Lower lobe of right lung (tissue), 2 donors: ENCODE results near the gene PIAS1. TPM values are rescaled to one million over a fixed set of nuclear protein-coding genes. Genes with fewer than 3 reads are reported as not detected.

Source experiments
- ATAC-seq, 2 donors: fragments of 200-7000 bp; cut with Tn5 transposase; one replicate each; pipeline ENCODE4 v1.9.1; 2020 to 2022; ENCODE audit warnings: mild to moderate bottlenecking in 2 of 2, moderate library complexity in 2 of 2
- DNase-seq: peaks from one replicate; pipeline ENCODE4 v3.0.0-alpha.2; 2020
- H3K27ac ChIP-seq: fragments of 200-600 bp; one replicate; pipeline ENCODE4 v1.8.0; 2022
- H3K27me3 ChIP-seq: fragments of 200-600 bp; one replicate; pipeline ENCODE4 v1.8.0; 2022; ENCODE audit warnings: low read depth
- H3K36me3 ChIP-seq: fragments of 200-600 bp; one replicate; pipeline ENCODE4 v1.8.0; 2022; ENCODE audit warnings: mild to moderate bottlenecking
- H3K4me1 ChIP-seq: fragments of 200-600 bp; one replicate; pipeline ENCODE4 v1.8.0; 2022
- H3K4me3 ChIP-seq: fragments of 200-600 bp; one replicate; pipeline ENCODE4 v1.8.0; 2022; ENCODE audit warnings: mild to moderate bottlenecking
- H3K9me3 ChIP-seq: fragments of 200-600 bp; one replicate; pipeline ENCODE4 v1.8.0; 2022
- intact Hi-C: fragments of 100-400 bp; cut with DNase I; formaldehyde crosslinking; loops from one replicate; pipeline ENCODE4 v1.11.0; 2022
- total RNA-seq: library from RNA; stranded (reverse); fragmentation: NEBNext Ultra II Directional; extraction: Animal tissue kit (Norgen Biotek cat#: 25700); gene quantifications from one replicate; pipeline ENCODE4 v1.2.1, GENCODE V29; 2021
- TF ChIP-seq, protein P1 (sequence below): fragments of 200-600 bp; IDR thresholded peaks from one replicate; pipeline ENCODE4 v1.8.0; 2022; ENCODE audit warnings: antibody characterized with exemption, mild to moderate bottlenecking
- donor health status: DM: no; HTN: yes; CAD: no; lungs with severe emphysema.

PIAS1 gene
- total RNA-seq, 1 donor from 2014 or later: 73.1 TPM

DNA sequence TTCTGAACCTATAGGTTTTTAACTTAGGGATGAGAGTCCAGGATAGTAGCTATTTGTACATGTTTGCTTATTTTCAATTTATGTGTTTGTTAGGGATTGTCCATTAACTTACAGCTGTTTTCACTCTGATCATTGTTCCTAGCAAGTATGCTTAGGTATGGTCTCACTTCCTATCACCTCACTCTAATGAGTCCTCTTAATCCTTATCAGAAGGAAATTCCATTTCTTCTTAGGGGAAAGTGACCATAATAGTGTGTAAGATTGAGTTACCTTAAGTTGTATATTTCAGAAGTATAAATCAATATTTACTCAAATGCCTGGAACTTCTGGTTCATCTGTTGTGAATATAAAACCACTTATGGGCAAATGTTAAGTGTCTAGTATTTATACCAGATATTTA, 53.0 kb downstream of the PIAS1 start:
- Histone ChIP-seq H3K4me1 (peaks cover 29% of the 10 kb centered on the region), H3K36me3 (peaks cover 12% of the 10 kb centered on the region), H3K27ac (no peak overlapping the region), H3K4me3 (no peak overlapping the region), H3K27me3 (no peaks in the 10 kb centered on the region), H3K9me3 (peaks cover 5% of the 10 kb centered on the region)
- peak in 1 of 2 donors; percentile 51 for ATAC-seq
- no peak for DNase-seq
- intact Hi-C loops: no loop called here
- TF ChIP-seq, protein P1, sequence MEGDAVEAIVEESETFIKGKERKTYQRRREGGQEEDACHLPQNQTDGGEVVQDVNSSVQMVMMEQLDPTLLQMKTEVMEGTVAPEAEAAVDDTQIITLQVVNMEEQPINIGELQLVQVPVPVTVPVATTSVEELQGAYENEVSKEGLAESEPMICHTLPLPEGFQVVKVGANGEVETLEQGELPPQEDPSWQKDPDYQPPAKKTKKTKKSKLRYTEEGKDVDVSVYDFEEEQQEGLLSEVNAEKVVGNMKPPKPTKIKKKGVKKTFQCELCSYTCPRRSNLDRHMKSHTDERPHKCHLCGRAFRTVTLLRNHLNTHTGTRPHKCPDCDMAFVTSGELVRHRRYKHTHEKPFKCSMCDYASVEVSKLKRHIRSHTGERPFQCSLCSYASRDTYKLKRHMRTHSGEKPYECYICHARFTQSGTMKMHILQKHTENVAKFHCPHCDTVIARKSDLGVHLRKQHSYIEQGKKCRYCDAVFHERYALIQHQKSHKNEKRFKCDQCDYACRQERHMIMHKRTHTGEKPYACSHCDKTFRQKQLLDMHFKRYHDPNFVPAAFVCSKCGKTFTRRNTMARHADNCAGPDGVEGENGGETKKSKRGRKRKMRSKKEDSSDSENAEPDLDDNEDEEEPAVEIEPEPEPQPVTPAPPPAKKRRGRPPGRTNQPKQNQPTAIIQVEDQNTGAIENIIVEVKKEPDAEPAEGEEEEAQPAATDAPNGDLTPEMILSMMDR: no peak

DNA sequence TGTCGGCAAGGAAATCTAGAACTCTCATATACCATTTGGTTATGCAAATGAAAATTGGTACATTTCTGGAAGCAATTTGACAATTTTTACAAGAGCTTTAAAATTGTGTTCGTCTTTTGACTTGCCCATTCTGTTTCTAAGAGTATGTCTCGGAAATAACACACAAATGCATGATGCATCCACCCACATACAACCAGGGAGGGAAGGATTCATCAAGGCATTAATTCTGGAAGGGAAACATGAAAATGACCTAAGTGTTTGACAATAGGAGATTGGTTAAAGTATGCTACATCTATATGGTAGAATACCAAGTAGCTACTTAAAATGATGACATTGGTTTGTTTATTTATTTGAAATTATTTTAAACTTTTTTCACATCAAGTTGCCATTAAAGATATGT, 58.6 kb downstream of the PIAS1 start:
- no peak for DNase-seq
- Histone ChIP-seq H3K36me3 (no peaks in the 10 kb centered on the region), H3K4me1 (peaks cover 37% of the 10 kb centered on the region), H3K27ac (no peak overlapping the region), H3K9me3 (no peaks in the 10 kb centered on the region), H3K4me3 (no peak overlapping the region), H3K27me3 (no peaks in the 10 kb centered on the region)
- TF ChIP-seq, protein P1: no peak
- ATAC-seq: no peak
- intact Hi-C loops: no loop called here

DNA sequence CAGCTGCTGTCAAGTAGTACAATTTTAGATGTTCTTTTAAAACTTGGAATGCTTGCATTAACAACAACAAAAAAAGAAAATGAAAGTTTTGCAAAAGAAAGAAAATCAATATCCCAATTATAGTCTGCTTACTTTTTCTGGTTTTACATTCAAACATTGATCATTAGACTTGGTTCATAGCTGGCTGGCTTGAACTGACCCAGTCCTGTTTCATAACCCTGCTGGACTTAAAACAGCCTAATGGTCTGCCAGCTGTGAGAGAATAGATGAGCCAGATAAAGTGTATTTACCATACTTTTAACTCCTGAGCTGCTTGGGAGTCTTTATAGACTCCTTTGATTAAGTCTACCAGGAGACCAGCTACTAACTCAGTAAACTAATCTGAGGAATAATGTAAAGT, 59.2 kb downstream of the PIAS1 start:
- intact Hi-C loops: no loop called here
- H3K4me3 ChIP-seq: no peak overlapping the region
- ATAC-seq (peak in 1 of 2 donors; percentile 55), DNase-seq (no peak)
- no peaks in the 10 kb centered on the region for H3K27me3 ChIP-seq
- H3K9me3 ChIP-seq: no peaks in the 10 kb centered on the region
- TF ChIP-seq, protein P1: no peak
- H3K36me3 ChIP-seq: no peaks in the 10 kb centered on the region
- peaks cover 37% of the 10 kb centered on the region for H3K4me1 ChIP-seq
- no peak overlapping the region for H3K27ac ChIP-seq

- Histone ChIP-seq H3K9me3 (no peaks in the 10 kb centered on the region), H3K4me1 (peaks cover 37% of the 10 kb centered on the region), H3K4me3 (peak overlapping the region; percentile 40), H3K27ac (peak overlapping the region; percentile 51), H3K27me3 (no peaks in the 10 kb centered on the region), H3K36me3 (no peaks in the 10 kb centered on the region)
- DNase-seq: no peak
- intact Hi-C loops: no loop called here
- ATAC-seq: no peak
- TF ChIP-seq, protein P1: no peak
These were observed 59.6 kb downstream of the PIAS1 start for GRCh38 chr15:68113751-68114150.

- ATAC-seq: peak in 1 of 2 donors; percentile 87
- peaks cover 37% of the 10 kb centered on the region for H3K4me1 ChIP-seq
These were observed 60.2 kb downstream of the PIAS1 start for GRCh38 chr15:68114356-68114755.

More at GRCh38 chr15:68114356-68114755, 60.2 kb downstream of the PIAS1 start:
- intact Hi-C loops: no loop called here
- DNase-seq: no peak
- Histone ChIP-seq H3K36me3 (no peaks in the 10 kb centered on the region), H3K27me3 (no peaks in the 10 kb centered on the region), H3K4me3 (peak overlapping the region; percentile 40), H3K9me3 (no peaks in the 10 kb centered on the region), H3K27ac (peak overlapping the region; percentile 51)
- TF ChIP-seq, protein P1: no peak
